ENCODE data around the gene DCDC2.
"Not testable (repeated sequence)": the region's sequence is repeated elsewhere in the genome, so short reads cannot be mapped to it uniquely, and the experiment has no call there.

DCDC2 gene

DNA sequence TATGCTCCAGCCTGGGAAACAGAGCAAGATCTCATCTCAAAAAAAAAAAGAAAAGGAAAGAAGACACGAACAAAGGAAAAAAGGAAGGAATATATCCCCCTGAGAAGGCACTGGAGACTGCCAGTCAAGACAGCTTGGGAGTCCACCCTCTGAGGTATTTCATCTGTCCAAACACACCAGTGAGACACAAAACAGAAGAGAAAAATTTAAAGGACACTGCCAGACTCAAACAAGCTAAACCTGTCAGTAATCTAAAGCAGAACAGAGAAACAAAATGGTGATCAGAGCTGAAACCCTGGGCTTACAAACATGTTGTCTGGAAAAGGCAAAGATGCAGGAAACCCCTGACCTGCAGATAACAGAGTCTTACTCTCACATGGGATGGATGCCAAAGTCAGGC lies 114.9 kb downstream of the DCDC2 start:
- no peaks in the 10 kb centered on the region for H3K27me3 ChIP-seq (ENCODE audit: control insufficient read depth, insufficient read depth, low read length)
- no peak overlapping the region for H3K27ac ChIP-seq (ENCODE audit: low read length)
- no peaks in the 10 kb centered on the region for H3K9me3 ChIP-seq (ENCODE audit: control insufficient read depth, low read depth, low read length)
- no peaks in the 10 kb centered on the region for H3K4me1 ChIP-seq (ENCODE audit: control insufficient read depth, low read depth, low read length)
- no peak overlapping the region for H3K9ac ChIP-seq (ENCODE audit: low read length)
- H3K4me3 ChIP-seq (ENCODE audit: low read length) = no peak overlapping the region
- H3K36me3 ChIP-seq (ENCODE audit: control insufficient read depth, low read depth, low read length) = no peaks in the 10 kb centered on the region

GRCh38 chr6:24241779-24242178 lies 116.1 kb downstream of the DCDC2 start:
- H3K9me3 ChIP-seq (ENCODE audit: control insufficient read depth, low read depth, low read length); H3K36me3 ChIP-seq (ENCODE audit: control insufficient read depth, low read depth, low read length); H3K27me3 ChIP-seq (ENCODE audit: control insufficient read depth, insufficient read depth, low read length); H3K27ac ChIP-seq (ENCODE audit: low read length); H3K9ac ChIP-seq (ENCODE audit: low read length); H3K4me1 ChIP-seq (ENCODE audit: control insufficient read depth, low read depth, low read length); H3K4me3 ChIP-seq (ENCODE audit: low read length): not testable (repeated sequence)

GRCh38 chr6:24240943-24241342 lies 116.9 kb downstream of the DCDC2 start:
- H3K36me3 ChIP-seq (ENCODE audit: control insufficient read depth, low read depth, low read length) = no peaks in the 10 kb centered on the region
- H3K27me3 ChIP-seq (ENCODE audit: control insufficient read depth, insufficient read depth, low read length) = no peaks in the 10 kb centered on the region
- H3K4me1 ChIP-seq (ENCODE audit: control insufficient read depth, low read depth, low read length) = no peaks in the 10 kb centered on the region
- no peaks in the 10 kb centered on the region for H3K9me3 ChIP-seq (ENCODE audit: control insufficient read depth, low read depth, low read length)
- H3K27ac ChIP-seq (ENCODE audit: low read length) = no peak overlapping the region
- H3K4me3 ChIP-seq (ENCODE audit: low read length) = no peak overlapping the region
- no peak overlapping the region for H3K9ac ChIP-seq (ENCODE audit: low read length)

DNA sequence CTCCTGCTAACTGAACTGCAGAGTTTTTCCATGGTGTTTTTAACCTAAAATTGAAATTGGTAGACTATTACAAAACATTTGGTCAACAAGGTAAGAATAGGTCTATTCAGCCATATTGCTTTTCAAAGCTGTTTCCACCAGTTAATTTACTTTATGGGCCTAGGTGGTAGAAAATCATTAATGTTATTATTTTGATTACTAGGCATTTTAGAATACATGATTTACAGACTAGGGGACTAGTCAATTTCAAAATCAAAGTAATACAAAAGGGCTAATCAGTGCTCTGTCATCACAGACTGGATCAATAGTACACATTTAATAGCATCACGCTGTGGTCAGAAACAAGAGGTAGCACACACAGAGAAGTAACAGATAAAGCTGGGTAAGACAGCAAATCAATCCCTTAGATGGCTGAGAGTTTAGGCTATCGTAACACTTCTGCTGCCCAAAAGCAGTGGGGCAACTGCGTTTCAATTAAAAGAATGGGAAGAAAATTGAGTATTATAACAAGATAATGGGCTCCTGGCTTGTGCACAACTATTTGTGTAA lies 117.4 kb downstream of the DCDC2 start:
- no peaks in the 10 kb centered on the region for H3K27me3 ChIP-seq (ENCODE audit: control insufficient read depth, insufficient read depth, low read length)
- H3K9me3 ChIP-seq (ENCODE audit: control insufficient read depth, low read depth, low read length) = no peaks in the 10 kb centered on the region
- no peaks in the 10 kb centered on the region for H3K36me3 ChIP-seq (ENCODE audit: control insufficient read depth, low read depth, low read length)
- no peak overlapping the region for H3K27ac ChIP-seq (ENCODE audit: low read length)
- no peaks in the 10 kb centered on the region for H3K4me1 ChIP-seq (ENCODE audit: control insufficient read depth, low read depth, low read length)
- no peak overlapping the region for H3K4me3 ChIP-seq (ENCODE audit: low read length)
- H3K9ac ChIP-seq (ENCODE audit: low read length) = no peak overlapping the region

DNA sequence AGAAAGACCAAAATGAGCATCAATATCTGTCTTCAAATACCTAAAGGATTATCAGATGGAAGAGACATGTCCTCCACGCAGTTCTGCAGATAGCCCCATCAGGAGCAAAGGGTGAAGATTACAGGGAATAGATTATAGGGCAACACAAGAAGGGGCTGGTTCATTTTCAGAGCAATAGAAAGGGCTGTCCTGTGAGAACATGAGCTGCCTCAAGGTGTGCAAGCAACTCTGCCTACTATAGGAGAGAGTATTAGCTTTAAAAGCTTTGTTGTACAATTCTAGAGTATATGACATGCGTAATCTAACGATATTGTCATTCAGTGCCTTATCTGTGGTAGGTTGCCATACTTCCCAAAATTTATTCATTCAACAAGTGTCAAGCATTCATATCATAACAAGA lies 119.2 kb downstream of the DCDC2 start:
- Histone ChIP-seq H3K9me3 (ENCODE audit: control insufficient read depth, low read depth, low read length) (no peaks in the 10 kb centered on the region), H3K4me3 (ENCODE audit: low read length) (no peak overlapping the region), H3K4me1 (ENCODE audit: control insufficient read depth, low read depth, low read length) (no peaks in the 10 kb centered on the region), H3K27ac (ENCODE audit: low read length) (no peak overlapping the region), H3K9ac (ENCODE audit: low read length) (no peak overlapping the region), H3K27me3 (ENCODE audit: control insufficient read depth, insufficient read depth, low read length) (no peaks in the 10 kb centered on the region), H3K36me3 (ENCODE audit: control insufficient read depth, low read depth, low read length) (no peaks in the 10 kb centered on the region)

GRCh38 chr6:24236779-24237178 lies 121.1 kb downstream of the DCDC2 start:
- H3K9me3 ChIP-seq (ENCODE audit: control insufficient read depth, low read depth, low read length); H3K9ac ChIP-seq (ENCODE audit: low read length); H3K4me1 ChIP-seq (ENCODE audit: control insufficient read depth, low read depth, low read length); H3K4me3 ChIP-seq (ENCODE audit: low read length); H3K27ac ChIP-seq (ENCODE audit: low read length); H3K27me3 ChIP-seq (ENCODE audit: control insufficient read depth, insufficient read depth, low read length); H3K36me3 ChIP-seq (ENCODE audit: control insufficient read depth, low read depth, low read length): not testable (repeated sequence)

DNA sequence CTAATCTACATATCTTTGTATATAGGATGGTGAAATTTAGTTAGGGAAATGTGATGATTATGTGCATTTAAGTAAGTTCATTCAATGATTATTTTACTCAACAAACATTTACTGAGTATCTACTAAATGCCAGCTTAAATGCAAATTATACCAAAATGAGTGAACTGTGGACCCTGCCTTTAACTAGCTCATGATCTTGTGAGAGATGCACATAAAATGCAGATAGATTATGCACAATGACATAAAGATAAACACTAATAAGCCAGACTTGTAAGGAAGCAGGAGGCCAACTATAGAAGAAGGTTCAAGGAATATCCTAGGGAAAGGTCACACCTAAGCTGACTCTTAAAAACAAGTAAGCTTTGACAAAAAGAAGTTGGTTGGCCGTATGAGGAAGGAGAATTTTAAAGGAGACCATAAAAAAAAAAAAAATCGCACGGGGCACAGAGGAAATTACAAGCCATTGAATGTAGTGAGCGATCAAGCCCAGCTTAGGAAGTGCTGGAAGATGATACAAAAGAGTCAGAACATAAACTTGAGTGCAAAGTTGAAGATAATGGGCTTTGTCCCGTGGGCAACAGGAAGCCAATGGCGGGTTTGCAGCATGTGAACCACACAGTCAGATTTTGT lies 123.9 kb downstream of the DCDC2 start:
- no peaks in the 10 kb centered on the region for H3K9me3 ChIP-seq (ENCODE audit: control insufficient read depth, low read depth, low read length)
- H3K4me1 ChIP-seq (ENCODE audit: control insufficient read depth, low read depth, low read length) = peaks cover 2% of the 10 kb centered on the region
- no peak overlapping the region for H3K27ac ChIP-seq (ENCODE audit: low read length)
- no peaks in the 10 kb centered on the region for H3K27me3 ChIP-seq (ENCODE audit: control insufficient read depth, insufficient read depth, low read length)
- no peak overlapping the region for H3K9ac ChIP-seq (ENCODE audit: low read length)
- H3K36me3 ChIP-seq (ENCODE audit: control insufficient read depth, low read depth, low read length) = no peaks in the 10 kb centered on the region
- H3K4me3 ChIP-seq (ENCODE audit: low read length) = no peak overlapping the region

- Histone ChIP-seq H3K9ac (ENCODE audit: low read length) (no peak overlapping the region), H3K27ac (ENCODE audit: low read length) (no peak overlapping the region), H3K27me3 (ENCODE audit: control insufficient read depth, insufficient read depth, low read length) (no peaks in the 10 kb centered on the region), H3K36me3 (ENCODE audit: control insufficient read depth, low read depth, low read length) (no peaks in the 10 kb centered on the region), H3K4me3 (ENCODE audit: low read length) (no peak overlapping the region), H3K9me3 (ENCODE audit: control insufficient read depth, low read depth, low read length) (no peaks in the 10 kb centered on the region), H3K4me1 (ENCODE audit: control insufficient read depth, low read depth, low read length) (peaks cover 13% of the 10 kb centered on the region)
Observed at GRCh38 chr6:24231438-24231977, 126.4 kb downstream of the DCDC2 start.

GRCh38 chr6:24229696-24230405 lies 128.0 kb downstream of the DCDC2 start:
- Histone ChIP-seq H3K9ac (ENCODE audit: low read length) (no peak overlapping the region), H3K9me3 (ENCODE audit: control insufficient read depth, low read depth, low read length) (no peaks in the 10 kb centered on the region), H3K36me3 (ENCODE audit: control insufficient read depth, low read depth, low read length) (no peaks in the 10 kb centered on the region), H3K4me3 (ENCODE audit: low read length) (no peak overlapping the region), H3K27ac (ENCODE audit: low read length) (no peak overlapping the region), H3K27me3 (ENCODE audit: control insufficient read depth, insufficient read depth, low read length) (no peaks in the 10 kb centered on the region), H3K4me1 (ENCODE audit: control insufficient read depth, low read depth, low read length) (peaks cover 13% of the 10 kb centered on the region)

- H3K4me1 ChIP-seq (ENCODE audit: control insufficient read depth, low read depth, low read length) = peaks cover 13% of the 10 kb centered on the region
- H3K27me3 ChIP-seq (ENCODE audit: control insufficient read depth, insufficient read depth, low read length) = no peaks in the 10 kb centered on the region
- no peak overlapping the region for H3K9ac ChIP-seq (ENCODE audit: low read length)
- H3K36me3 ChIP-seq (ENCODE audit: control insufficient read depth, low read depth, low read length) = no peaks in the 10 kb centered on the region
- no peak overlapping the region for H3K4me3 ChIP-seq (ENCODE audit: low read length)
- no peak overlapping the region for H3K27ac ChIP-seq (ENCODE audit: low read length)
- H3K9me3 ChIP-seq (ENCODE audit: control insufficient read depth, low read depth, low read length) = no peaks in the 10 kb centered on the region
Observed at GRCh38 chr6:24228681-24229255, 129.1 kb downstream of the DCDC2 start.

- Histone ChIP-seq H3K36me3 (ENCODE audit: control insufficient read depth, low read depth, low read length) (no peaks in the 10 kb centered on the region), H3K9ac (ENCODE audit: low read length) (no peak overlapping the region), H3K27ac (ENCODE audit: low read length) (no peak overlapping the region), H3K4me1 (ENCODE audit: control insufficient read depth, low read depth, low read length) (peaks cover 13% of the 10 kb centered on the region), H3K27me3 (ENCODE audit: control insufficient read depth, insufficient read depth, low read length) (no peaks in the 10 kb centered on the region), H3K4me3 (ENCODE audit: low read length) (no peak overlapping the region), H3K9me3 (ENCODE audit: control insufficient read depth, low read depth, low read length) (no peaks in the 10 kb centered on the region)
Observed at GRCh38 chr6:24228123-24228522, 129.7 kb downstream of the DCDC2 start.

Data from iPS-18a (cell line).